Stimulated activated CD4-positive, alpha-beta T cell treated with anti-CD3 and anti-CD28 coated beads, Interleukin-1b, Interleukin-23, amount 100 ng/mL, for 4 hours (primary cell): ENCODE results near the gene THSD1.
"Not testable (repeated sequence)": the region's sequence is repeated elsewhere in the genome, so short reads cannot be mapped to it uniquely, and the experiment has no call there.

ENCODE experiments used
- DNase-seq, 2 donors: peaks; one replicate each; pipeline ENCODE4 v3.0.0-alpha.2; 2020; ENCODE audit warnings: low read depth in 2 of 2

Gene THSD1

DNA sequence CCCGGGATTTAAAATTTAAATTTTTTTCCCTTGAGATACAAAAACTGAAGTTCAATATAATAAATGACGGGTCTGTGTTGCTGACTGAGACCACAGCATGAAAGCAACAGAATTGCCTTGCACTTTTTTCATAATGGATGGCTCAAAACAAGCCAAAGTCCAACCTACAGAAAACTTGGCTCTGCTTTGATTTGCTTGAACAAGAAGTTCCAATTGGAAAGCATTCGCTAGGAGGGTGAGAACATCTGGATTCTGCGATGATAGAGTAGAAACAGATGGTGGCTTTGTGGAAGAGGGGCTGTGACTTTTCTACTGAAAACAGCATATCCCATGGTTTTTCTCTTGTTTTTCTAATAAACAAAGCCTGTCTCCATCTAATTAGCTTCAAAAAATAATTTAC lies 46.4 kb downstream of the THSD1 start:
- DNase-seq: no peak

- DNase-seq: no peak
Observed at GRCh38 chr13:52356327-52356726, 49.6 kb downstream of the THSD1 start.

GRCh38 chr13:52353193-52353592 lies 52.8 kb downstream of the THSD1 start:
- no peak for DNase-seq

GRCh38 chr13:52348983-52349780 lies 56.8 kb downstream of the THSD1 start:
- DNase-seq: no peak

DNA sequence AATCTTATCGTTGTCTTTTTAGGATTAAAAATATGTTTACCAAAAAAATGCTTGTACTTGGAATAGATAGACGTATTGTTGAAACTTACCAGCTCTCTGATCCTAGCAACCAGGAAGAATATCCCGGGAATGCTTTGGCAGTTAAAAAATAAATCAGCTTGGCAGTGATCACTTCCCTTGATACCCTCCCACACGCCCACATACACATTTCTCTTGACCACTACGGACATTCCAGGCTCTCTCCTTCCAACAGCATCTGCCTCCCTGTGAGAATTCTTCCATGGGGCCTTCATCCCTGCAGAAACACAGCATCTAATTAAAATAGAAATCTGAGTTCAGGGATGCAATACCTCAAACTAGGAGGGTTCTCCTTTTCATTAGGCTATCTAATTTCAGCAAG lies 57.9 kb downstream of the THSD1 start:
- no peak for DNase-seq

- DNase-seq: no peak
Observed at GRCh38 chr13:52345631-52346251, 60.2 kb downstream of the THSD1 start.

DNA sequence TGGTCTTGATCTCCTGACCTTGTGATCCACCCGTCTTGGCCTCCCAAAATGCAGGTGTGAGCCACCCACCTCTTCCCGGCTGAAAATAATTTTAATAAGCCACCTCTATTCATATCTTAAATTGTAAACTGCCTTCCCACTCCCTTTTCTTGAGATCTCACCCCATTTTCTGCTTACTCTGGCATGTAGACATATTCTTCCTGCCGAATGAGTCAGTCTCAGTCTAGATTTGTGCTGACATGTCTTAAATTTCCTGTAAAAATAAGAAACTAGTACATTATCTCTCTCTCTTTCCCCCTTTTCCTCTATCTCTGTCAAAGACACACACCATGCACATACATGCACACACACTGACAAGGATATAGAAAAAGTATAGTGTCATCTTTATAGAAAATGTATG lies 60.9 kb downstream of the THSD1 start:
- DNase-seq: no peak

DNA sequence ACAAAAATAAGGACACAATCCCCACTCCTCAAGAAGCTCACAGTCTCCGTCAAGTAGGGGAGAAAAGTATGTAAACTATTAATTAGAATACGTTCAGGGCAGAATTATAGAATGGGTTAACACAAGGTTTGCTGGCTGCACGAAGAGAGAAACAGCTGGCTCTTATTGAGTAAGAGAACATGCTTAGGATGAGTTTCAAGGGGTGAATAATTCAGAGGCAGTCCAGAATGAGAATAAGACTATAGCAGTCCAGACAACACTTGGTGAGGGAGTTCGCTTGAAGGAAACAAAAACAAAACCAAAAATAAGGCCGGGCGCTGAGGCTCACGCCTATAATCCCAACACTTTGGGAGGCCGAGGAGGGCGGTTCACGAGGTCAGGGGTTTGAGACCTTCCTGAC lies 61.9 kb downstream of the THSD1 start:
- no peak for DNase-seq

DNA sequence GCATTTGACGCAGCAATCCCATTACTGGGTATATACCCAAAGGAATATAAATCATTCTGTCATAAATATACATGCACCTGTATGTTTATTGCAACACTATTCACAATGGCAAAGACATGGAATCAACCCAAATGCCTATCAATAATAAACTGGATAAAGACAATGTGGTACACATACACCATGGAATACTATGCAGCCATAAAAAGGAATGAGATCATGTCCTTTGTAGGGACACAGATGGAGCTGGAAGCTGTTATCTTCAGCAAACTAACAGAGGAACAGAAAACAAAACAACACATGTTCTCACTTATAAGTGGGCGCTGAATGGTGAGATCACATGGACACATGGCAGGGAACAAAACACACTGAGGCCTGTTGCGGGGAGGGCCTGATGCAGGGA lies 63.8 kb downstream of the THSD1 start:
- DNase-seq: not testable (repeated sequence)

- not testable (repeated sequence) for DNase-seq
Observed at GRCh38 chr13:52337828-52338455, 68.0 kb downstream of the THSD1 start.

DNA sequence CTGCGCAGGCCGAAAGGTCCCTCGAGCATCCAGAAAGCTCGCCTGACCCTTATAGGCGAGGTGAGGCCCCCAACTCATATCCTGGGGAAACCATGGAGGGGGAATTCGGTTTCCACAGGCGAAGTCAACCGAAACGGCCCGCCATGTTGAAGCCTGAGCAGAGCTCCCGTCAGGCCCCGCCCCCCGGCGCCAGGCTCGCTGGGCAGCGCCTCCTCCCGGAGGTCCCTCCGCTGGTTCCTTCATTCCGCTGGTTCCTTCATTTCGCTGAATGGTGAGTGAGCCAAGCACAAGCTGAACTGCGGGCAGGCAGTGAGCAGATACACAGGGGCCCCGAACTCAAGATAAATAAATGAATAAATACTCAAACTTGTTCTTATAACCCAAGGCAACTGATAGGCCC lies 71.9 kb downstream of the THSD1 start:
- not testable (repeated sequence) for DNase-seq

GRCh38 chr13:52331844-52332243 lies 74.1 kb downstream of the THSD1 start:
- DNase-seq: not testable (repeated sequence)
